K562 treated with DMSO at 1 percent for 24 hours (cell line): ENCODE measurements around the gene NUP210L. TPM values are rescaled to one million over a fixed set of nuclear protein-coding genes. Genes with fewer than 3 reads are reported as not detected.

Experiments
- total RNA-seq: library from RNA; unstranded; fragments of 300-600 nt; gene quantifications from 2 replicates; pipeline ENCODE4 v1.2.3, GENCODE V29; 2022; ENCODE audit warnings: low read depth; ENCODE audit not compliant: insufficient read depth

The NUP210L gene
- total RNA-seq, result not detected in 2 replicates

DNA sequence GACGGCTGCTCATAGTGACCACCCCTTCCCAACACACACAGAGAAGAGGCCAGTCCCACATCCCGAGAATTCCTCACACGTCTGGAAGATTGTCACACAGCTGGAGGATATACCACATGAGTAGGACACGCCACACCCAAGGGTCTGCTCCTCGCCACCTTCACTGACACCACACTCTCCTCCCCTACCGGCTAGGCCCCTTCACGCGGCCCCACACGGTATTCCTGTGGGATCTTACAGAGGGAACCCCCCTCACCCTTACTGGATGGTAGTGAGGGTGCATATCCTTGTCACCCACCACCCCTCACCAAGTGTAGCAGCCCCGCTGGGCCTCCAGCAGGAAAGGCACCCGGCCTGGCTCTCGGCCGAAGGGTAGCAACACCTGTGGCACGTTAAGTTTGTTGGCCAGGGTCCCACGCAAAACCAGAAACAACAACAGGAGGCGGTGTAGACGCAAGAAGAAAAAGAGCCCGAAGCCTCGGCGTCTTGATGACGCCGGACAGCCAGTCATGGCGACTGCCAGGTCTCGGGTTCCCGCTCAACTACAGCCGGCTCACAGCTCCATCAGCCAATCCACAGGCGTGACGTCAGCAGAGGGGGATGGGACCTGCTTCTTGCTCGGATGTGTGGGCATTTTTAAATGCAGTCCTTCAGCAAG is at the start of gene NUP210L:
Gene NUP210L, minus strand, starts transcription at position 540 of the 658 bp plus-strand sequence.

DNA sequence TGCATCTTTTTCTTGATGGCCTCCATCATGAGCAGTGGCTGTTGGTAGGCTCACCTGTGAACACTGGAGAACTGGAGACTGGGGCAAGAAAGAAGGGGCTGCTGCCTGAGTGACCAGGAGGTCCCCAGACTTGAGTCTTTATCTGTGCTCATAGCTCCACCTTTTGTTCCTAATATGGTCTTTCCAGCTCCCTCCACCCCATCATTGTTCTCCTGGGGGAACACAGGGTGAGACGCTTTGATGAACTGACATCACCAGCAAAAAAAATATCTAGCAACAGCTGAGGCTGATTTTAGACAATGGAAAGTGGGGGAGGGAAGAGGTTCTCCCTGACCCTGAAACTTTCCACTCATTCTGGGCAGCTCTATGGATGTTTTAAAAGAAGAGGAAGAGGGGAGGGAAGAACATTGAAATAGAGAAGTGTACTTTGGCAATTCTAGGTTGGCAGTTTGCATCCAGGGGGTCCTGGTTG is 37.2 kb upstream of the NUP210L start, which contains the start of gene TPM3:
Gene TPM3, minus strand, starts transcription at position 111 of the 472 bp plus-strand sequence. Its CDS starts 82 bp downstream, at position 29.

DNA sequence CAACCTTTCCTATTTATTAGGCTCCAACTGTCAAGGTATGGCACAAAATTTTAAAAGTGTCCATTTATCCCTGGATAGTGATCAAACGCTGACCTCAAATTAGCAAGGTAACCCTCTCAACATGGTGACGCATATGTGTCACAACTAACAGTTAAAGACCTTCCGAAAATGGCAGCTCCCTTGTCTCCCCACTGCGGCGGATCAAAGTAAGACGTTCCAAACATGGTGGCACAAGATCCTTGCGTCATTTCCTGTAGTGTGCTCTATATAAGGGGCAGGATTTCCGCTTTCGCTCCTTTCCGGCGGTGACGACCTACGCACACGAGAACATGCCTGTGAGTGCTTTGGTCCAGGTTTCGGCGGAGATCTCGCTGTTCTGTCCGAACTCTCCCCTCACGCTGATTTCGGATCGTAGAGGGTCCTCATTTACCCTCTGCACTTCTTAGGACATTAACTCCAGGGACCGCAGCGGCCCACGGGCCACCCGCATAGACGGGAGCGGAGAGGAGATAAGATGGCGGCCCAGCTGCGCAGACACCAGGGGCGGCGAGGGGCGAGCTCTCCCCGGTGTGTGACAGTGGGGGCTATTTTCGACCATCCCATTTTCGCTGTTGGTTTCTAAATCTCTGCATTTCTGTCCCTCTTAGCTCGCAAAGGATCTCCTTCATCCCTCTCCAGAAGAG is 164.3 kb downstream of the NUP210L start, which contains the start of gene RPS27:
Gene RPS27, plus strand, starts transcription at position 295 of the 683 bp plus-strand sequence. Its CDS starts 35 bp downstream, at position 330.

DNA sequence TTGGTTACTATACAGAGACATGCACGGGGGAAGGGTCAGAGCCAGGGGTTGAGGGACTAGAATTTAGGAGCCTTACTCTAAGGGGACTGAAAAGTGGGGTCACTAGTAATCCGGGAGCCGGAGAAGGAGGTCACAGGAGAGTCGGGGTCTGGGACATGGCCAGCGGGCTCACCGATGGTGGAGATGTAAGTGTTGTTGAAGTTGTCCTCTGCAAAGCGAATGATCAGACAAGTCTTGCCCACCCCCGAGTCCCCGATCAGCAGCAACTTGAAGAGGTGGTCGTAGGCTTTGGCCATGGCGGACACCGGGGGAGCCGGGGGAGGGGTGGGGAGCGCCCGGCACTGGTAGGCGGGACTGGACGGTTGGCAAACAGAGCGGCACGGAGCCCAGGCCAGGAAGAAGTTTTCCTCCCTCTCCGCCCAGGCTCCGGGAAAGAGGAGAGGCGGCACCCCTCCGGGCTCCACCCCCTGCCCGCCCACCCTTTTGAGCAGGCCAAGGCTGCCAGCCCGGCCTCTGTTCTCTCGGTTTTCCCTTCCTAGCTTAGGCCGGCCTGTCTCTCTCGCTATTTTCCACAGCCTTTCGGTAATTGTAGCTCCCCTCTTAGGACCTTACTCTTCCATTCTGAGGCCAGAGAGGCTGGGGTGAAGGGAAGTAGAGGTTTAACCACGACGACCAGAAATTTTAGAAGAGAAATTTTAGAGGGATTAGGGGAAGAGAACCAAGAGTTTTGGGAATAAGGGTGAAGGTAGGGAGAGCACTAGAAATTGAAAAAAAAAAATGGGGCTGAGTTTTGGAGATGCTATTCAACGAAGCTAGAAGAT is 168.7 kb downstream of the NUP210L start, which contains the start of gene RAB13:
Gene RAB13, minus strand, starts transcription at position 399 of the 821 bp plus-strand sequence. Its CDS starts 103 bp downstream, at position 296.

DNA sequence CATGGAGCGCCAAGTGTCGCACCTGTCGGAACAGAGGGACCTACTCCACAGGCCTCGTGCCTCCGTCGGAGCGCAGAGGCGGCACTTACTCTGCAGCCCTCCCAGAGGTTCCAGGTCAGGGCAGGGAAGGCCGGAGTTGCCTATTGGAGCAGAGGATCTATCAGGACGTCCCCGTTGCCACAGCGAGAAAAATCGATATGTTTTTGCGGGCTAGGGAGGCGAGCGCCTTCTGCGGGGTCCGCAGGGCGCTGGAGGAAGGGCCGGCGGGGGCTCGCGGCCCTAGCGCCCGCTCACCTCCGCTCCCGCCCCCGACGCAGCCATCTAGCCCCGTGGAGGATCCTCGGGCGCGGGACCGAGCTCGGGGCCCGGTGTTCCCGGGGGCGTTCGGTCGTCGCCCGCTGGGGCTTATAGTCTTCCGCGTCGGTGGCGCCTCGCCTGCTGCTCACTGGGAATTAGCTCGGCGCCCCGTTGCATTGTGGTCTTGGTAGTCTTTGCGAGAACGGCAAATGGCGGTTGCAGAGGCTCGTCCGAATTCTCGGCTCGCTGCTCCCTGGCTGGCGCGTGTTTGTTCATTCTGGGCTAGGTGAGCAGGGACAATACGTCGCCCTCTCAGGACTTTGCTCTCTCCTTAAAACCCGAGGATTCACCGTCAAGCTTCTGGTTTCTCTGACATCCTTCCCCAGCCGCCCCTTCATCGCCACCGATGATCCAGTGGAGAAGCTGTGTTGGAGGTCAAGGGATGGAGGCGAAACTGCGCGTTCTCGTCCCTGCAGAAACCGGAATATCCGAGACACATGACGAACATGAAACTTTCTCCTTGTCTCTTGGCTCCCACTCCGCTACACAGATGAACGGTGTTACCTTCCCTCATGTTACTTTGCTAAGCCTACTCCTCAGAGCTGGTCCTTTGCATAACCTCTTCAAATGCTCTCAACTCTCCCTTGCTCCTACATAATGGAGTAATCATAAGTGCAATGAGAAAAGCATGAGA is 177.3 kb downstream of the NUP210L start, which contains the start of gene JTB:
Gene JTB, minus strand, starts transcription at position 425 of the 991 bp plus-strand sequence. Its CDS starts 422 bp downstream, at position 3.

DNA sequence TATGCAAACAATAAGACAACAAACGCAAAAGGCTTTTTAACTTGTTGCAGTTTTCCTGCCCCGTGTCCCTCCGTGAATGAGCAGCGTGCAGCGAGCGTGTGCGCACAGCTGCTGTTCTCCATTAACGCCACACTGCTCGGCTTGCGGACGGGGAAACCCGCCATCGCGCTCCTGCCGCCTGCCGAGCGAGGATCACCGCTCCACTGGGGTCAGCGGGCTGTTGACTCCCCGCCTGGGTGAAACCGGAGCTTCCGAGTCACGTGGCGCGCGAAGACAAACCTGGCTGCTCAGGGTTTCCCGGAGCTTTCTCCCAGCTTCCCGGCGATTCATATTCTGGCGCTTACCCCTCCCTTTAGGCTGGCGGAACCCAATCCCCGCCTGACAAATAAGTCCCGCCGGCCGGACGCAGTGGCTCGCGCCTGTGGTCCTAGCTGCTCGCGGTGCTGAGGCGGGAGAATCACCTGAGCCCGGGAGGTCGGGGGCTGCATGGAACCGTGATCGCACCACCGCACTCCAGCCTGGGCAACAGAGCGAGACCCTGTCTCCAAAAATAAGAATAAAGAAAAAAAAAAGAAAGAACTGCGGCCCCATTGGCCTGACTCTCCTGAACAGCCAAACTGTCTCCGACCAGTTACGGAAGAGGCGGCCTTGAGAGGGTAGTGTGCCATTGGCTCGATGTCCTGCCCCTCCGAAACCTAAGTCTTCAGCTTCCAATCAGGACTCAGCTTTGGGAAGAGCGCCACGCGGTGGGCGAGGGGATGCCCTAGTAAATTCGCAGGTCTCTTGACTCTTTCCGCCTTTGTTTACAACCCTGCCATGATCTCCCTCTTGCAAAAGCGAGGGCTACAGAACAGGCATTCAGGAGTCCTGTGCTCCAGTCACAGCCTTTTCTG is 187.5 kb downstream of the NUP210L start, which contains the start of gene CREB3L4:
Gene CREB3L4, plus strand, starts transcription at position 796 of the 893 bp plus-strand sequence. CDS start 624 bp downstream, outside the sequence.

DNA sequence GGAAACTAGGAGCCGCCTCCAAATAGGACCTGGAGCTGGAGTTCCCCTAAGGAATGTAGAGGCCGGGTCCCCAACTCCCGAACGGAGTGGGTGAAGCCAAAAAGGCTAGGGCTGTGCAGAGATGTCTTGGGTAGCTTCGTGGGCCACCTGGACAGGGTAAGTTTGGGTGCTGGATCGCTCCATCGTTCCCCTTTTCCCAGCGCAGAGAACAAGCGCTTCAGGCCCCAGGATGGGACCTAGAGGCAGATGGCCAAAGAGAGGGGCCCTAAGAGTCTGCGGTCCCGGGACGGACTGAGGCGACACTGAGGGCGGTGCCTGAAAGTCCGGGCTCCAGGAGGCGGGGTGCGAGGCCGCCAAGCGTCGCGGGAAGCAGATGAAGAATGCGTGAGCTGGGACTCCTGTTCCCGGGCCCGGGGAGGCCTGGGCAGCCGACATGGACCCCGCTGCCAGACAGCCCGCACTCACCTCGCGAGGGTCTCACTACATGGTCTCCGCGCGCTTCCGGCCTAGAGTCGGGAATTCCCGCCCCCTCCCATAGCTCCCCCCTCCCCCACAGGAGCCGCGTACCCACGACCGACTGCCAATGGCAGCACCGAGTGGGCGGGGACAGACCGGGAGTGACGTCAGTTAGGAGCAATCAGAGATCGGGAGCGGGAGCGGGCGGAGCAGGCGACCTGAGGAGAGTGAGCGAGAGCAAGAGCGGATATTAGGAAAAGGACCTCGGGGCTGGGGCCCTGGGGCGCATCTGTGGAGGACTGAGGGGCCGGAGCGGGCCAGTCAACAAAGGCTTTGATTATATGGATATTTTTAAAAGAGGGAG is 191.6 kb downstream of the NUP210L start, which contains the start of gene SLC39A1:
Gene SLC39A1, minus strand, starts transcription at position 508 of the 820 bp plus-strand sequence. CDS start 822 bp downstream, outside the sequence.

DNA sequence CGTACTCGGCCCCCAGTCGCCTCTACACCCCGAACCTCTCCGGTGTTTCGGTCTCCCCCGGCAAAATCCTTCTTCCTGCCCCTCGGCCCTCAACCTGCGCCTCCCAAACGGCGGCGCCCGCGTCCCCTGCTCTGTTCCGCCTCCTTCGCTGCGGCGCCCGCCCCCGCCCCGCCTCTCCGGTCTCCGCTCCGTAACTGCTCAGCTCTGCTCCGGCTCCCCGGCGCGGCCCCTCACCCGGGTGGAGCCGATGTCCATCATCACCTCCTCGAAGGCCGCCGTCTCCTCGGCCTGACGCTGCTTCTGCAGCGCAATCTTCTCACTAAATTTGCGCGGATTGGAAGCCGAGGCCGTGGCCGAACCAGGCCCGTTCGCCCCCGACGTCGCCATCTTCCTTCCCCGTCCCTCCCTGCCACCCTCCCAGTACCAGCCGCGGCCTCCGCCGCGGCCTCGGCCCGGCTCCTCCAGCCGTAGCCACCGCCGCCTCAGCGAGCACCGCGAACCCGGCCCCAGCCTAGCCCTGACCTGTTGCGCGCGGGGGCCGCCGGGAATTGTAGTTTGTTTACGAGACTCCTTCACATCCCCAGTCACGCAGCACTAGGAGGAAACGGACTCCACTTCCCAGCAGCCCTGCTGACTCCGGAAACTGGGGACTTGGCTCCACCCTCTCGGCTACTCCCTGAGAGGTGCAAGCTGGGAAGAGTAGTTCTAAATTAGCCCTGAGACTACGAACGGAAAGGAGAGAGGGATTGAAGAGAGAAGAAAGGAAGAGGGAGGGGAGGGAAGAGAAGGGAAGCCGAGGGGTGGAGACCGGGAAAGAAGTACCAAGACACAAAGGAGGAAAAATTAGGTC is 196.5 kb downstream of the NUP210L start, which contains the start of gene CRTC2:
Gene CRTC2, minus strand, starts transcription at position 502 of the 850 bp plus-strand sequence. Its CDS starts 115 bp downstream, at position 387.

DNA sequence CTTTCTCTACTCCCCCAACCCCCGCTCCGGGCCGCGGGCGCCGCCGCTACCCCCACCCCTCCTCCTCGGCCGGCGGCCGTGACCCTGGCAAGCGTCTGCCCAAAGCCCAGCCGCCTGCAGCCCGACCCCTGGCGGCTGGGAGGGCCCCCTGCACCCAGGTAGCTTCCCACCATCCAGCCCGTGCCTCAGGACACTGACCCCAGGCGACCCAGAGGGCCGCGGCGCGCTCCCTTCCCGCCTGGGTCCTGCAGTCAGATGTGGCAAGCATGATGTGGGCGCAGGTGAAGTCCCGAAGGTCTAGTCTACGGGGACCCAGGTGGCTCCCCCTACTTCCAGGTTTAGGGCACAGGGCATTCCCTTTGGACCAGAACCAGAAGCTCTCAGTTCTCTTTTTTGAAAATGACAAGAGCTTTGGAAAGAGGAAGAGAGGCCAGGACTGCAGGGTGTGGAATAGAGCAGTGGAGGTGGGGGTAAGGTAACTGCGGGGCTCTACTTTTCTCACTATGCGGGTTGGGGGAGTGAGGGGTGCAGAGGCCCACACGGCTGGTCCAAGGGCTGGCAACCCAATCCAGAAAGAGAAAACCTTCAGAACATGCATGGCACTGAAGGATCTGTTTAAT is 208.1 kb downstream of the NUP210L start, which contains the start of gene DENND4B:
Gene DENND4B, minus strand, starts transcription at position 97 of the 620 bp plus-strand sequence. CDS start 2,344 bp downstream, outside the sequence.

Other genes with a start within 250 kb of the NUP210L start
- gene GATAD2B, start 232.1 kb downstream of the NUP210L start, total RNA-seq, result 11.7 and 12.7 TPM in 2 replicates
- gene DENND4B, start 208.4 kb downstream of the NUP210L start, total RNA-seq, result 45.6 and 46.2 TPM in 2 replicates
- 35.6 and 35.8 TPM in 2 replicates for gene CRTC2, start 196.5 kb downstream of the NUP210L start, total RNA-seq
- 84.3 and 86.0 TPM in 2 replicates for gene SLC39A1, start 191.5 kb downstream of the NUP210L start, total RNA-seq
- gene CREB3L4, start 187.2 kb downstream of the NUP210L start, total RNA-seq, result 24.5 and 25.3 TPM in 2 replicates
- 248 and 249 TPM in 2 replicates for gene JTB, start 177.4 kb downstream of the NUP210L start, total RNA-seq
- gene RAB13, start 168.7 kb downstream of the NUP210L start, total RNA-seq, result 144 TPM in 2 replicates
- 13,435 and 13,488 TPM in 2 replicates for gene RPS27, start 164.3 kb downstream of the NUP210L start, total RNA-seq
- 305 and 321 TPM in 2 replicates for gene TPM3, start 37.0 kb upstream of the NUP210L start, total RNA-seq
- not detected in 2 replicates for gene CFAP141, start 51.3 kb upstream of the NUP210L start, total RNA-seq
- gene UBAP2L, start 65.9 kb upstream of the NUP210L start, total RNA-seq, result 133 and 146 TPM in 2 replicates
- 194 and 208 TPM in 2 replicates for gene HAX1, start 117.6 kb upstream of the NUP210L start, total RNA-seq
- 0.22 TPM in 1 of 2 replicates, not detected in the other for gene AQP10, start 166.0 kb upstream of the NUP210L start, total RNA-seq
- 34.8 and 35.1 TPM in 2 replicates for gene ATP8B2, start 170.5 kb upstream of the NUP210L start, total RNA-seq